ENCODE data around the gene CC2D1A.

CC2D1A gene

DNA sequence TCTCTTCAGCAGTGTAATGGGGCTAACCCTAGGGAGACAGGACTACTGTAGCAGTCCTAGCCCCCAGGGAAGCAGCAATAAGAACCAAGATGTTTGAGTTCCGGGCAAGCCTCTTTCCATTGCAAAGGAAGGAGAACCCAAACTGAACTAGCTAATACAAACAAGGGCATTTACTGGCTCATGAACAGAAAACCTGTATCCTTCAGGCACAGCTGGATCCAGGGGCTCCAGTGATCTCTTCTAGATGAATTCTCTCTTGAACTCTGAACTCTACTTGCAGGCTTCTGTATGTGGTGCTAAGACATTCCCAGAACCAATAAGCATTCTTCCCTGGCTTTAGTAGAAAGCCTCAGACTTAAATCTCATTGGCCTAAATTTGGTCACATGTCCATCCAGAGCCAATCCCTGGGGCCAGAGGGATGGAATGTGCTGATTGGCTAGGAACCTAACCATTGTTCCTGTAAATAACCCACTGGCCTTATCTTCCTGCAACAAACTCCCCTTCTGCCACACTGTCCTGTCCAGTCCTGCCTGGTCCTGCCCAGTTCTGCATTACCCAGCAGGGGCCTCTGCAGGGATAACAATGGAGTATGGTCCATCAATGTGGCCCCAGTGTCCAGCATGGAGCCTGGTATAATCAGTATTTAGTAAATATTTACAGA lies 36.2 kb downstream of the CC2D1A start:
- no peak for DNase-seq

DNA sequence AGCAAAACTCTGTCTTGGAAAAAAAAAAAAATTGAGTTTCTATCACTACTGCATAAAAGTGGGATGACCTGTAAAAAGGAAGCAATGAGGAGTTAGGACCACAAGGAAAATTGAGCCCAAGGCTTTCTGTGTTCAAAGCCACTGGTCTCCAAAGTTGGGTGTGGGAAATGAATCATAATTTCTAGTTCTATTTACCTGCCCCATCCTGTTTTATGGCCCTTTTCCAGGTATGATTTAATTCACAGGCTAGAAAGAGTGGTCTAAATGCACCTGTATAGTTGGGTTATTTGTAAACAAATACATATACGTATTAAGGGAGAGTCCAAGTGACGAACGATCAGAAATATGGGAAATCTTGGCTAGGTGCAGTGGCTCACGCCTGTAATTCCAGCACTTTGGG lies 40.4 kb downstream of the CC2D1A start:
- no peak for DNase-seq

DNA sequence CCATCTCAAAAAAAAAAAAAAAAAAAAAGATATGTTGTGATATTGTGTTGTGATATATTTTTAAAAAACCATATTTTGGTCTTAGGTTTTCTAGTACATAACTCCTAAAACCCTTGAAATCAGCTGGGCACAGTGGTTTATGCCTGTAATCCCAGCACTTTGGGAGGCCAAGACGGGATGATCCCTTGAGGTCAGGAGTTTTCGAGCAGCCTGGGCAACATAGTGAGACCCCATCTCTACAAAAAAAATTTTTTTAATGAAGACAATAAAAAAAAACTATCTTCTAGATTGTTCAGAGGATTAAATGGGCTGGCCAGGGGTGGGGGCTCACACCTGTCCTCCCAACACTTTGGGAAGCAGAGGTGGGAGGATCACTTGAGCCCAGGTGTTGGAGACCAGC lies 45.0 kb downstream of the CC2D1A start:
- no peak for DNase-seq

DNA sequence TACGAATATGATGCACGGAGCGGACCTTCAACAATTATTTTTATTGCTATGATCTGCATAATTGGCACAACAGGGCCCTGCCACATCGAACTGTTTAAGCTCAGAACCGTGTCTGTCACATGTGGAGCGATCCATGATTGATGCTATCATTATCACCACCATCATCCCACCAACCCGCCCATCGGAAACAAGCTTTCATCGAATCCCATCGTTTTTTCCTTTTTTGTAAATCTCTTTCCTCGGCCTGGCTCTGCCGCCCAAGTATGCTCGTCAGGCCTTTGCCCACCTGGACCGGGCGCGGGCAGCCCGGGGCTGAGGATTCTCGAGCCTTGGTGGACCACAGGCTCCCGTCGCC lies 45.8 kb downstream of the CC2D1A start:
- no peak for DNase-seq

DNA sequence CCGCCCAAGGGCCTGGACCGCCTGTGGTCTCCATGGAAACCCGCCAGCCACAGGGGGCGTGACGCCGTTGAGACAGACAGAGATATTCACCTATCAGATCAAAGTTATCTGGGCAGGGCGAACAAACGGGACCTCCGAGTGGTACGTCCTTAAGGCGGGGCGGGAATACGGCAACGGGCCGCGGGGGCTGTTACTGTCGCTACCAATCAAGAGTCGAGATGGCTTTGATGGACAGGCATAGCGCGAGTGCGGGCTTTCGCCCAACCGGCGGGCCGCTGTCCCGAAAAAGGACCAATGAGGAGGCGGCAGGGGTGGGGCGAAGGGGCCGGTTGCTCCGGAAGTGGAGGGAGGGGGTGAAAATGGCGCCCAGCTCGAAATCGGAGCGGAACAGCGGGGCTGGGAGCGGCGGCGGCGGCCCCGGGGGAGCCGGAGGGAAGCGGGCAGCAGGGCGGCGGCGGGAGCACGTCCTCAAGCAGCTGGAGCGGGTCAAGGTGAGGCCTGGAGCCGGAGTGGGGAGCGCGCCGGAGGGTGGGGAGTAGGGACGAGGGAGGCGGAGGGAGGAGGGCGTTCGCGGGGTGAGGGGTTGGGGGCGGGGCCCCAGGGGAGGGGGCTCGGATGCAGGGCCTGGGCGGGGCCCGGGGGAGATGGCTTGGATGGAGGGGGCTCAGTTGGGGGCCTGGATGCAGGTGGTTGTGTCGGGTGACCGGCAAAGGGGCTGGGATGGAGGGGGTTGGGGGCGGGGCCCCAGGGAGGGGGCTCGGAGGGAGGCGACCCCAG lies 46.3 kb downstream of the CC2D1A start, which contains the start of gene DCAF15:
DCAF15 (plus strand) TSS at position 356 of the 777 bp plus-strand sequence; CDS start at position 360, 4 bp downstream.
- peak; percentile 94 for DNase-seq

DNA sequence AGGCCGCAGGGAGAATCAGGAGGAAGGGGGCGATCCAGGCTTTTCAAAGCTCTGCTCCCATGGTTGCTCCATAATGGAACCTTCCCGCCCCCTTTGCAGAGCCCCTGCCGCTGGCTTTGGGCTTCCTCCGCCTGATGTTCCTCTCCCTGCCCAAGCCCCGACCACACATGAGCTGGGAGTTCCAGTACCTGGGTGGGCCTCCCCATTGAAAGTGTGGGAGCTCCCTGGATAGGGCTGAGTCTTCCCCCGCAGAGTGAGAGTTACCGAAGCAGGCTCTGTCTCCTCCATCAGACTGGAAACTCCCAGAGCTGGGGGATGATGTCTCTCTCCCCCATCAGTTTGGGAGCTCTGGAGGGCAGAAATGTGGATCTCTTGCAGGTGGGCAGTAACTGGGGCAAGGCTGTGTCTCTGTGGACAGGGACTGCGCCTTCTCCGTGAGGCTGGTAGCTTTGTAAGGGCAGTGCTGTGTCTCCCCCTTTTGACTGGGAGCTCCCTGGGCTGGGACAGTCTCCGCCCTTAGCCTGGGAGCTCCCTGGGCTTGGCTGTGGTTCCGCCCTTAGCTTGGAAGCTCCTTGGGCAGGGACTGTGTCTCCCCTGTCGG lies 47.0 kb downstream of the CC2D1A start:
- no peak for DNase-seq

DNA sequence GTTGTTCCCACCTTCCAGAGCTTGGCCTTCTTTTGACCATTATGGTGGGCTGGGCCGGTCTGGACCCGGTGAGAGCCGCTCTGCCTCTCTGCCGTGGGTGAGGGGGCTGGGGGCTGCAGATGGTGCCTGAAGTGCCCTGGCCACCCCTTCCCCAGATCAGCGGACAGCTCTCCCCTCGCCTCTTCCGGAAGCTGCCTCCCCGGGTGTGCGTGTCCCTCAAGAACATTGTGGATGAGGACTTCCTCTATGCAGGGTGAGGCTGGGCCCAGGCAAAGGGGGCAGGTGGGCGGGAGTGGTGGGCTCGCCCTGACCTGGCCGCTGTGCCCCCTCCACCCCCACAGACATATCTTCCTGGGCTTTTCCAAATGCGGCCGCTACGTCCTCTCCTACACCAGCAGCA lies 48.2 kb downstream of the CC2D1A start:
- DNase-seq, result no peak

DNA sequence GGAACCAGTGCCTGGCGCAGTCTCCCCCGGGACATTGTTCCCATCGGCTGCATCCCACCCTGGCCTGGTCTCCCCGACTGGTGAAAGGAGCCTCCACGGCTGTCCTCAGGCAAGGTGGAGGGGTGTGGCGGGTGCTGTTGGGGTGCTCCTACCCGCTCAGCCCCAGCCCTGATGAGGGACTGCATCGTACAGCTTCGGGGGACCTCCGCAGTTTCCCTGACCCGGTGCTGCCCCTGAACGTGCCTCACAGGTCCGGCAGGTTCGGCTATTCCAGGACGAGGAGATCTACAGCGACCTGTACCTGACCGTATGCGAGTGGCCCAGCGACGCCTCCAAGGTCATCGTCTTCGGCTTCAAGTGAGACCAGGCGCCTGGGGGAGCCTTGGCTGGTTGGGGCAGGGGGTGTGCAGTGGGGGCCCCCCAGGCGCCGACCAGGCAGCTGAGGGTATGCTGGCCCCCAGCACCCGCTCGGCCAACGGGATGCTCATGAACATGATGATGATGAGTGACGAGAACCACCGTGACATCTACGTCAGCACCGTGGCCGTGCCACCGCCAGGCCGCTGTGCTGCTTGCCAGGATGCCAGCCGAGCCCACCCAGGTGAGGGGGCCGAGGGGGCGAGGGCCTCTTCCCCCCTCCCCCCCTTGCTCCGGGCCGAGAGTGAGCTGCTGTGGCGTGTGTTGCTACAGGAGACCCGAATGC lies 49.8 kb downstream of the CC2D1A start:
- DNase-seq, result no peak

DNA sequence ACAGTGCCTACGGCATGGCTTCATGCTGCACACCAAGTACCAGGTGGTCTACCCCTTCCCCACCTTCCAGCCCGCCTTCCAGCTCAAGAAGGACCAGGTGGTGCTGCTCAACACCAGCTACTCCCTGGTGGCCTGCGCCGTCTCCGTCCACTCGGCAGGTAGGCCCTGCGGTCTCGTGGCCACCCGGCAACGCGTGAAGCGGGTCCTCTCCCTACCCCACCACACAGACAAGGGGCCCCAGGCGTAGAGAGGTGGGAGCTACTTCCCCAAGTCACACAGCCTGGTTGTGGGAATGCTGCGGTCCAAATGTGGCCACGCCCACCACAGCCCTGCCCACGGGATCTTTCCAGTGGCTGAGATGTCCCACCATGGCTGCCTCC lies 50.4 kb downstream of the CC2D1A start:
- DNase-seq, result no peak

DNA sequence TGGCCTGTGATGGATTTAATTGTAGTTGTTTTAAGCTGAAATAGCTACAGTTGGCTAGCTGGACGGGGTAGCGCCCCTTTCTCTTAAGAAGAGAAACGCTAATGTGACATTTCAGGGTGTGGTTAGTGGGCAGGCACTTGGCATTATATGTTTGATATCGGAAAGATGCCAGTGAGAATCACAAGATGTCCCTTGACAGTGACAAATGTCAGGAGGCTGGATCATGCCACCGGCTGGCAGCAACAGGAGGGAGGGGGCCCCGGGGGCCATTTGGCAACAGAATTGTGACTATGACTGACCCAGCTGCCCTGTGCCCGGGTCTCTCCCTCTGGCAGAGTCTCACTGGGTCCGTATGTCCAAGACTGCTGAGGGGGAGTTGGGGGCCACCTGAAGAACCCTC lies 51.0 kb downstream of the CC2D1A start:
- DNase-seq, result no peak

DNA sequence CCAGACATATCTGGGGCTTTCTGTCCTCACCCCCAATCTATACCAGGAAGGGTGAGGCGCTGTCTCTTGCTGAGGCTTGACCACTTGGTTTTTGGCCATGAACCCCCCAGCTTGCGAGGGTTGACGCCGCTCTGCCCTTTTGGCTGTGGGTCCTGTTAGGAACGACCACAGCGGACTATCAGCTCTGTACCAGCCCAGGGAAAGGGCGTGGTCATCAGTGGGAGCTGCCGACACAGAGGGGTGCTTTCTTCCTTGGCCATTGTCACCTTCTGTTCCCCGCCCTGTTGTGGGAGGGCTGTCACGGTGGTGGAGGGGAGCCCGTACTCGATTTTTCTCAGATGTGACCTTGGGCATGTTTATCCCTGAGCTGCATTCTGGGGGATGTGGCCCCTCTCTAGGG lies 52.0 kb downstream of the CC2D1A start:
- DNase-seq, result no peak

DNA sequence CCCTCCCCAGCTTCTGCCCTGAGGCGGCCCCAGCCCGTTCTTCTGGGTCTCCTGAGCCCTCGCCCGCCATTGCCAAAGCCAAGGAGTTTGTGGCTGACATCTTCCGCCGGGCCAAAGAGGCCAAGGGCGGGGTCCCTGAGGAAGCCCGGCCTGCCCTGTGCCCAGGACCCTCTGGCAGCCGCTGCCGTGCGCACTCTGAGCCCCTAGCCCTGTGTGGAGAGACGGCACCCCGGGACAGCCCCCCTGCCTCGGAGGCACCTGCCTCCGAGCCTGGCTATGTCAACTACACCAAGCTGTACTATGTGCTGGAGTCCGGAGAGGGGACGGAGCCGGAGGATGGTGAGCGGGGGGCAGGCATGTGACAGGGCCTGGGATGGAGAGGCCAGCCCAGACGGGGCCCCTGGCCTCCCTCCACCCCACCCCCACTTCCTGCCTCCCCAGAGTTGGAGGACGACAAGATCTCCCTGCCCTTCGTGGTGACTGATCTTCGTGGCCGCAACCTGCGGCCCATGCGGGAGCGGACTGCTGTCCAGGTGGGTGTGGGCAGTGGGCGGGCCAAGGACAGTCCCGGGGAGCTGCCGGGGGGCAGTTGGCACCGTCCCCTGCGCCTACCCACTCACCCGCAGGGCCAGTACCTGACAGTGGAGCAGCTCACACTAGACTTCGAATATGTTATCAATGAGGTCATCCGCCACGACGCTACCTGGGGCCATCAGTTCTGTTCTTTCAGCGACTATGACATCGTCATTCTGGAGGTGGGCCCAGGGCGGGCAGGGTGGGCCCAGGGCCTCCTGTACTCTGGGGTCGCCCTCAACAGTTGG lies 53.4 kb downstream of the CC2D1A start:
- DNase-seq, result no peak

DNA sequence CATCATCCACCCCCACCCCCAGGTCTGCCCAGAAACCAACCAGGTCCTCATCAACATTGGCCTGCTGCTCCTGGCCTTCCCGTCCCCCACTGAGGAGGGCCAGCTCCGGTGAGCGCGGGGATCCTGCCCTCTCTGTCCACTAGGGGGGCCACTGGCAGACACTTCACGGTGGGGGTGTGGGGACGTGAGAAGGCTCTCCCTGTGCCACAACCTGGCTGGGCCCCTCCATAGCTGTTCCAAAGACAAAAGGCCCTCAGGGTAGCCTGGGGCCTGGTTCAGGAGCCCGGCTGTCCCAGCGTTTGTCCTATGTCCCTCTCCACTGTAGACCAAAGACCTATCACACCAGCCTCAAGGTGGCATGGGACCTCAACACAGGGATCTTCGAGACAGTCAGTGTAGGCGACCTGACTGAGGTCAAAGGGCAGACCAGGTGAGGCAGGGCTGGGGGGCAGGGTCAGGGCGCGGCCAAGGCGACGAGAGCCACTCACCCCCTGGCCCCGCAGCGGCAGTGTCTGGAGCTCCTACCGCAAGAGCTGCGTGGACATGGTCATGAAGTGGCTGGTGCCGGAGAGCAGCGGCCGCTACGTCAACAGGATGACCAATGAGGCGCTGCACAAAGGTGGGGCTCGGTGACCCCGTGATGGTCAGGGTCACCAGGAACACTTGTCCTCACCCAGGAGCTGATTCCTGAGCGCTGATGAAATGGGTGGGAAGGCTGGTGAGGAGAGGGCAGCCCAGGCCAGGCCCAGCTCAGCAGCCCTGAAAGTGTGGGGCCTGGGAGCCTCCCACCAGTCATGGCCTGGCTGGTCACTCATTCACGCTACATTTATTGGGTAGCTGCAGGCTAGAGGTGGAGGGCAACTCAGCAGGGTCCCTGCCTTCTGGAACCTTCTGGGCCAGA lies 54.2 kb downstream of the CC2D1A start:
- DNase-seq, result no peak

DNA sequence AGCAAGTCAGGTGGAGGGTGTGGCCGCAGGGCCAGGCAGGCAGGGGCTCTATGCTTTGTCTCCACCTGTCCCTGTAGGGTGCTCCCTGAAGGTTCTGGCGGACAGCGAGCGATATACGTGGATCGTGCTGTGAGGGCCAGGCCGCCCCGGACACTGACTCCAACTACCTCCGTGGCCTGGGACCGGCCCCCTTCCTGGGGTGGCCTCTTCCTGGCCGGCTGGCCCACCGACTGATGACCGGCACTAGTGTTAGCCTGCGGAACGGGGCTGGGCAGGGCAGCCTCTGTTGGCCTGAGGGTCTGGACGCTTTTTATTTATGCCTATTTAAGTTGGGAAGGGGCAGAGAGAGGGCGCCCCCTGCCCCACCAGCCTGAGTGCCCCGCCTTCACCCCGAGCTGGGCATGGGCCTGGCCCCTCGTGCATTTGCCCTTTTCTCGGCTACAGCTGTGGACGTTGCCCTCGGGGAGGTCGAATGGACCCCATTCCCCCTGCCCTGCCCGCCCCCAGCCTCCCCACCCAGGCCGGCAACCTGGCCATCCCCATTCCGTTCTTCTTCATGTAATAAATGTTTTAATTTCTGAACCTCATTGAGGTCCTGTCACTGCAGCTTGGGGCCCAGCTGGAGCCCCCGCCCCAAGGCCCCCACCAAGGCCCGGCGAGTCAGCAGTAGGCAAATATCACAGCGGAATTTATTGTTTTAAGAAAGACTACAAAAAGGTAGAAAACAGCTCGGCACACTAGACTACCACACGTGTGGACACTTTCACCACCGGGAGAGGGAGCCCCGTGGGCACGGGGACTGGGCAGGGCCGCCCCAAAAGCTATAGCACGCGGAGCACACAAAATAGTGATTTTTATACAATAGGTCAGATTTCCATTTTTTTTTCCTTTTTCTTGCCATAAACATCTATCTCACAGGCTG lies 55.1 kb downstream of the CC2D1A start:
- no peak for DNase-seq

DNA sequence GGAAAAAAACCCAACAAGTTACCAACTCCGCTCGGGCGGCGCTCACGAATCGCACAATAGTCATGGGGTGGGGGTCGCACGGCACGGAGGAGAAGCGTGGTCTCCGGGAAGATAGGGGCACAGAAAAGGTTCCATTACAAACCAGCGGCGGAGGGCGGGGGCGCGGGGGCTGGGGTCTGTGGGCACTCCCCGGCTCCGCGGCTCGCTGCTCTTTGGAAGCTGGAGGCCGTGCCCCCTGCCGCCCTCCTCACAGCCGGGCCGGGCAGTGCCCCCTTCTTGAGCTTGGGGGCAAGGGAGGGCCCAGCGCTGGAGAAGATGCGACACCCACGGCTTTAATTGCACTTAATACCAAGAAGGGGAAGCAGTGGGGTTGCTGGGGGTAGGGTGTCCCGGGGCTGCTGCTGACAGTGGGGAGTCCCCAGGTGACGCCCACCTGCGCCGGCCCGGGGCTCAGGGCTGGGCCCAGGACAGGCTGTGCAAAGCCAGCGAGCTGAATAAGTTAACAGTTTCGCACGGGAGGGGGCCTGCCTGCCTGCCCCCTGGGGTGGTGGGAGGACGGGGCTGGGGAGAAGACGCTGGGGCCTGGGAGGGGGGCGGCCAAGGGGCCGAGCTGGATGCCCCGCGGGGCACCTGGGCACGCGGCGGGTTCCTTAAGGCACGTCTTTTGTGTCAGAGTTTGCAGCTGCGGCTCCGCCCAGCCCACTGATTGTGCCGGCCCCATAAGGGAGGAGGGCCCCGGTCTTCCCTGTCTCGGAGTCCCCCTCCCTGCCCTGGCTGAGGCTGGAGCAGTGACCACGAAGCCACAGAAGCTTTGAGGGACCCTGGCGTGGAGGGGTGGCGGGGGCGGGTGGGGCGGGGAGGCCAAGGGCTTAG lies 56.1 kb downstream of the CC2D1A start:
- no peak for DNase-seq

DNA sequence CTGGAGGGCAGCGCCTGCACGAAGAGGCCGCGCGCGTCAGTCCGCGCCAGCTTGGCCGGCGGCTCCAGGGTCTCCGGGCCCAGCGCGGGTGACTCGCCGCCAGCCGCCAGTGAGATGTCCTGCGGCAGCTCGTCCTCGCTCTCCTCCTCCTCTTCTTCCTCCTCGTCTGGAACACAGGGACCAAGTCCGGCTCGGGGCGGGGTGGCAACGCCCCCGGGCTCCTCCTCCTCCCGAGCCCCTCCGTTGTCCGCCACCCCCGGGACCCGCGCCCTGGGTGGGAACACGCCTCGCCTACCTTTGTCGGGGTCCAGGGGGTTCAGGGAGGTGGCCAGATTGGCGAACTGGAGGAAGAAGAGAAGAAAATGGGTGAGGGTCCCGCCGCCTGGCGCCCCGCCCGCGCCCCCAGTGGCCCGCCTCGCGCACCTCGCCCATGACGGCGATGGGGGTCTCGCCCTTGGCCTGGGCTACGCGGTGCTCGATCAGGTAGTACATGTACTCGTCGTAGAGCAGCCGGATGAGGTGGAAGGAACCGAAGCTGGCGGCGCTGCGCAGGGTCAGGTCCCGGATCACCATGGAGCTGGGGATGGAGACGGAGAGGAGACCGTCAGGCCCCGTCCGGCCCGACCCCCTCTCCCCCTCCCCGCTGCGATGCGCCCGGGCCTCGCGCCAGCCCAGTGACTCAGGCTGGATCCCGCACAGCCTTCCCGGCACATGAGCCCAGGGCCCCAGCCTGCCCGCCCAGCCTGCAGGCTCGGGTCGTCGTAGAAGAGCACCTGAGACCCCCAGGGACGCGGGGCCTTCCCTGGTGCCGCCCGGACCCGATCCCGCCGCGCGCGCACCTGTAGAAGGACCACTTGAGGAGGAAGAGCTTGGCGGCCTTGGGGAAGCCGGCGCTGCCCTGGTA lies 57.0 kb downstream of the CC2D1A start:
- no peak for DNase-seq

DNA sequence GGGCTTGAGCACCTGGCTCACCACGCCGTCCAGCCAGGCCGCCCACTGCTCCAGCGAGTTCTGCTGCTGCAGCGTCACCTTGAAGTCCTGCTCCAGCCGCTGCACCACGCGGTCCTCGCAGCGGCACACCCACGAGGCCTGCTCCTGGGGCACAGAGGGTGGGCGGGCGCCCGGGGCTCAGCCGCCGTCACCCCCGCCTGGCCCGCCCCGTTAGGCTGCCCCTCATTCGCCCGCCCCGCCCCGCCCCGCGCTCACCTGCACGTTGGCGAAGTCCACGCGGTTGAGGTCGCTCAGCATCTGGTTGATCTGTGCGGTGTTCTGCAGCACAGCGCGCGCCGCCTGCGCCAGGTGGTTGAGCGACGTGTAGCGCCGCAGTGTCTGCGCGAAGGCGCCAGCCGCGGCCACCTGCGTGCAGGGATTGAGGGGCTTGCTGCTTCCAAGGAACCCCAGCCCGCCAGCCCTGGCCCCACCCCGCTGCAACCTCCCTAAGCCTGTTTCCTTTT lies 57.7 kb downstream of the CC2D1A start:
- no peak for DNase-seq

DNA sequence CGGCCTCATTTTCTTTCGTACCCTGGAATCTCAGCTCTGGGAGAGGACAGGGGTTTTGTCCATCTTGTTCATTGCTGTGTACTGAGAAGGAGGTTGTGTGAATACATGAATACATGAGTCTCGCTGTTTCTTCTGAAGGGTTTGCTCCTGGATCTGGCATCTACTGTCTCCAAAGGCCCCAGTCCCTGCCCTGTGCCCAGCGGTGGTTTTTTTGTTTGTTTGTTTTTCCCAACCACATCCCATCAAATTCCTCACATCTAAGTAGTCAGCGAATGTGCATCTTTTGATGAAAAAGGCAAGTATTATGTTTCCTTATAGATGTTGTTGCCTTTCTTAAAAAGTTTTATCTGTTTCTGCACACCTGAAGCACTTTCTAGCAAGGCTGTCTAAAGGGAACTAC lies 58.8 kb downstream of the CC2D1A start:
- no peak for DNase-seq
